AG20443 (cell line): ENCODE results near the gene LRP1B.

Experiments used
- DNase-seq: peaks from one replicate; pipeline ENCODE4 v3.0.0; 2012; ENCODE audit warnings: low spot score, mixed read lengths

LRP1B gene

DNA sequence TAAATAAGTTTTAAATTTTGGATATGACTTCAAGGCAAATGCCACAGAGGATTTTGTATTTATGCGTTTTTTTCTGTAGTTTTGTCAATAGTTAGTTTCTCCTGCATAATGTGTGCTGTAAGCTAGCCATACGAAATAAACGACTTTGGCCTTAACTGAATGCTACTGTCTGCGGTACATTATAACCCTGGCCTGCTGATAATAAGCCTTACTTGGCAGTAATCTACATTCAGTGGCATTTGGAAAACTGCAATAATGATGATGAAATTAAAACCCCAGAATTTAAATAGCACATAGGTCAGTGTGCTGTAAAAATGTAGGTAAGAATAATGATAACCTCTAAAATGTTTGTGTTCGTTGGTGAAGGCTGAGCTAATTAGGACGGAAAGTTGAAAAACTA, 88.8 kb downstream of the LRP1B start:
- no peak for DNase-seq

DNA sequence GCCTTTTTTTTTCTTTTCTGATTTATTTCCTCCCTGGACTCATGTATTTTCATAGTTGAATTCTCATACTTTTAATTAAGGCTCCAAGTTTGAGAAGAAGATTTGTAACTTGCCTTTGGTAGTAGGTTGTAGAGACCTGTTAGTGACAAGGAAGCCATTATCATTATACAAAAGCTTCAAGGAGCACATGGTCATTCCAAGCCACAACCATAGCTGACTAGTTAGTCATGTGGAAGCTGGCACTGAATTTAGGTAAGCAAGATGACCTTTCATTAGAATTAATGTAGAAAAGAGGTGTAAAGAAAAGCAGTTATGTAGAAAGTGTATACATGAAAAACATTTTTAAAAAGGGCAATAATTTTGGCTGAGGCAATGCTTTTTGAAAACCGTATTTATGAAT, 89.7 kb downstream of the LRP1B start:
- no peak for DNase-seq

- DNase-seq: no peak
Observed at GRCh38 chr2:142040556-142040955, 90.3 kb downstream of the LRP1B start.

DNA sequence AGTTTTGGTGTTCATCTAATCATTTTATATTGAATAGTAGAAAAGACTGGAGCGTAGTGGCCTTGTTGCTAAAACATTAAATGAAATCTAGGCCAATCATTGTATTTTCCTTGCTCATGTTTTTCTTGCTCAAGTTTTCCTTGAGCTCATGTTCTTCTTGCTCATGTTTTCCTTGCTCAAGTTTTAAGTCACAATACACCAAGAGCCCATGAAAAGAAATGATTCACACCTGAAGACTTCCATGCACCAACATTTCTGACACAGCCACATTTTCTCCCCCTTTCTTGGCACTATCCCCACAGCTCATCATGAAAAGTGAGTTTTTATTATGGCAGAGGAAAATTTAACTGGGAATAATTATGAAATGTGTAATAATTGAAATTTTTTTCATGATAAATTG, 92.0 kb downstream of the LRP1B start:
- DNase-seq: no peak

GRCh38 chr2:142037744-142038143, 93.1 kb downstream of the LRP1B start:
- no peak for DNase-seq

GRCh38 chr2:142037066-142037465, 93.8 kb downstream of the LRP1B start:
- no peak for DNase-seq

DNA sequence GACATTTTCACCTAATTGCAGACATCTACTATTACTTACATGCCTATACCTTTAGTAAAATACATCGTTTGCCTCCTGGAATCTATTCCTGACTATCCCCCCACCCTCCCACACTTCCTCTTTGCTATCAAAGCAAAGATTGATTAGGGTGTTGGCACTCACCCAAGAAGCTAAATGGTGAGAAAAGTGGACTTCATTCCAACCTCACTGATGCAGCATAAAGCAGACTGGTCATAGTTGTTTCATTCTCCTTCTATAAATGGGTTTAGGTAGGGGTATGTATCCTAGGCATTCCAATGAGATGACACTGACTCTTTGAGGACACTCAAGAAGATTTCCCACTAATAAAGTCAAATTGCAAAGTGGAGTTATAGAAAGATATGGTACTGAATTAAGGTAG, 97.4 kb downstream of the LRP1B start:
- DNase-seq: no peak

DNA sequence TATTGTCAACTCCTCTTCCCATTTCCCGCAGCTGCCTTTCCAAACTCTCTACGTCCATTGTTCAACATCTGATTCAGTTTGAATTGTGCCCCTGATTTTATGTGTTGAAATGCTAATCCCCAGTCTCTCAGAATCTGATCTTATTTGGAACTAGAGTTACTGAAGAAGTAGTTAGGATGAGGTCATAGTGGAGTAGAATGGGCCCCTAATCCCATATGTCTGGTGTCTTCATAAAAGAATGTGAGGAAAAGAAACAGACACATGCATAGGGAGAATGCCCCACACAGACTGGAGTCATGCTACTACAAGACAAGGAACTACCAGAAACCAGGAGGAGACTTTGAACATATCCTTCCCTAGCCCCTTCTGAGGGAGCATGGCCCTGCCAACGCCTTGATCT, 99.2 kb downstream of the LRP1B start:
- DNase-seq: no peak

- no peak for DNase-seq
Observed at GRCh38 chr2:142030735-142031134, 100.1 kb downstream of the LRP1B start.

DNA sequence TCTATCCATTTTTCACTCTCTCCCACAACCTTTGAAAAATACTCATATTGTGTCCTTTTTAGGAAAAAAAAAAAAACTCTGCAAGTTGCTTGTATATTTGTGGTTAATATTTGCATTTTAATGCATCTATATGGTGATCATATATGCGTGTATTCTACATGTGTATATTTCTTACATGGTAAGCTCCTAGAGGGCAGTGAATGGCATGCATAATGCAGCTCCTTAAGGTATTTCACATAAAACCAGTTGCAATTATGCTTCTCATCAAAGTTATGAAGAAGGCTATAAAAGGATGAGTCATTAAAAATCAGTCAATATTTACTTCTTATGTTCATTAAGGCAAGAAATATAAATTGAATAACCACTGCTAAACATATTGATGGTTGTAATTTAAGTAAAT, 100.8 kb downstream of the LRP1B start:
- DNase-seq: no peak

DNA sequence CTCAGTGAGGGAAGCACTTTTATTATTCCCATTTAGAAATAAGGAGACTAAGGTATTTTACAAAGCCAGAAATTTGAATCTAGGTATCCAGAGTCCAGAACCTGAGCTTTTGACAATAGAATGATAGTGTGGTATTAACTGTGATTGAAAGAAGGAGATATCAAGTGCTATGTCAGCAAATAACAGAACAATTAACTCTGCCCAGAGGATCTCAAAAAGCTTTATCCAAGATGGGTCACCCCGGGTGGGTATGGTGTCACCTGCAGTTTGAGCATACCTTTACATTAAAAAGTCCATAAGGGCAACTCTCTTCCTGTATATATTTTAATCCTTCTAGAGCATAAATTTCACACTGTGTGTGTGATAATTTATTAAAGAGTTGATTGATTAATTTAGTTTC, 105.4 kb downstream of the LRP1B start:
- DNase-seq: no peak

DNA sequence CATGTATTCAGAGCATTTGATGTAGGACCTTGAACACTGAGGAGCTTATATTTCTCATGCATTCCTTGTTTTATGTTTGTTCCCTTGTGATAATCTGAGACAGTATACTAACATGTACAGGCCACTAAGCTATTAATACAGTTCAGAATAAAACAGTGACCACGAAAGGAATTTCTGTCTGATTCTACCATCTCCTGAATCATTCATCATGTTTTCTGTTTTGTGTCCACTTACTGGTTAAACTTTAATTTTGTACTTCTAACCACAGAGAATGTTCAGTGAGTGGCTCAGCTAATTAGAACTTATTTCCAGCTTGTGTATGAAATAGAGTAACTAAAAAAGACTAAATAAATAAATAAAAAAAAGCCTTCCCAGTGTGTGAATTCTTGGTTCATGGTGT, 110.4 kb downstream of the LRP1B start:
- DNase-seq: no peak

GRCh38 chr2:142014536-142014935, 116.3 kb downstream of the LRP1B start:
- DNase-seq: no peak

GRCh38 chr2:142012797-142013196, 118.0 kb downstream of the LRP1B start:
- no peak for DNase-seq

DNA sequence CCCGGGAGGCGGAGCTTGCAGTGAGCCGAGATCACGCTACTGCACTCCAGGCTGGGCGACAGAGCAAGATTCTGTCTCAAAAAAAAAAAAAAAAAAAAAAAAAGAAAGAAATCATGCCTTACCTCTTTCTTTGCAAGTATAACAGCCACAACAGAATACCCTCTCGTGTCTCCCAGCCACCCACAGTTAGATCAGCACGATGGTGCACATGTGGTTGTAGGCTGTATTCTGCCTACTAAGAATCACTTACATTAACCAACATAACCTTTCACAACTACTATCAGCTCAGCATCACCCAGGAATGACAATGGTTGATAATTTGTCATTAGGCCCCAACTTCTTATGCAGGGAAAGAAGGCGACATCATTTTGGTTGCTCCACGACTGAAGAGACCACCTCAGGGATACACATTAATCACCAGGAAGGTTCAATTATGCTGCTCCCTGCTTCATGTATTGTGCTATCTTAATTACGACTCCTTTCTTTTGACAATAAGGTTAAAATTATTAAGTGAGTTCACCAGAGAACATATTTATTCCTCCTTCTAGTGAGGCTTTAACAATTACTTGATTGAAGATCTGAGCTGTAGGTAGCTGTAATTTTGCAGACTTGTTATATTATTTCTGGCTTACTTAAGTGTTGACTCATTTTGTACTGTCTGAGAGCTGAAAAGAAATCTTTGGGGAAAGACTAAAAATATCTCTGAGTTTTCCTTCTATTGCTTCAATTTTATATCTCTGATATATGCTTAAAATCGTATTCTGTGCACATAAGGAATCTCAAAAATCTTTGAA, 120.1 kb downstream of the LRP1B start:
- DNase-seq: no peak

GRCh38 chr2:142008135-142008744, 122.6 kb downstream of the LRP1B start:
- no peak for DNase-seq

DNA sequence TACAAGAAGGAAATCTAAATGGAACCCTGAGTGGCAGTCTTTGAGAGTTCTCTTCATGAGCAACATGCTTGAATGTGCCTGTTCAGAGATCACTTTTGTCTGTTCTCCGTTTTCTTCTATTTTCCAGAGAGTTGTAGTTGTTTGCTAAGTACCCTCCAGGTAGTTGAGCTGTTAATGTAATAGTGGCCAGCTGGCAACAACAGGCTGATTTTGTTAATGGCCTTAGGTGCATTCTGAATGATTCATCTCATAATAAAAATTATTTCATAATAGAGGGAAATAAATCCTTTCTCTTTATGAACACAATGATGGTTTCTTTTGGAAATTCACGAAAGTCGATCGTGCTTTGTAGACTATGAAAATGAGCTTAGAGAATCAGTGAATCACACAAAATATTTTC, 136.8 kb downstream of the LRP1B start:
- no peak for DNase-seq

- DNase-seq: no peak
Observed at GRCh38 chr2:141992695-141993094, 138.1 kb downstream of the LRP1B start.

- DNase-seq: no peak
Observed at GRCh38 chr2:141968433-141968832, 162.4 kb downstream of the LRP1B start.

GRCh38 chr2:141967980-141968379, 162.8 kb downstream of the LRP1B start:
- no peak for DNase-seq

GRCh38 chr2:141967503-141967902, 163.3 kb downstream of the LRP1B start:
- DNase-seq: no peak

DNA sequence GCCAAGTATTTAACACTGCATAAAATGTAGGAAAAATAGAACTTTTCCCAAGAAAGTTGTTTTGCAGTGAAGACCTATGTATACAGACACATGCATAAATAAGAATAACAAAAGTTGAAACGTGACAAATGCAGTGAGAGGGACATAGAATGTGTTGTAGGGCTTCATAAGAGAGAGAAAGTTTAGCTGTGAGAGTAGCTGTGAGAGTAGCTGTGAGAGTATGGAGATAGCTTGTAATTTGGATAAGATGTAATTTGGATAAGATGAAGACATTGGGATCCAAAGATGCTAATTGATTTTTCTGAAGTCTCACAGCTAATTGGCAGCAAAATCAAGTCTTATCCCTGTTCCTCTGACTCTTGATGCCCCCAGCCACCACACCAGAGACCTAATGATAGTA, 170.9 kb downstream of the LRP1B start:
- DNase-seq: no peak

DNA sequence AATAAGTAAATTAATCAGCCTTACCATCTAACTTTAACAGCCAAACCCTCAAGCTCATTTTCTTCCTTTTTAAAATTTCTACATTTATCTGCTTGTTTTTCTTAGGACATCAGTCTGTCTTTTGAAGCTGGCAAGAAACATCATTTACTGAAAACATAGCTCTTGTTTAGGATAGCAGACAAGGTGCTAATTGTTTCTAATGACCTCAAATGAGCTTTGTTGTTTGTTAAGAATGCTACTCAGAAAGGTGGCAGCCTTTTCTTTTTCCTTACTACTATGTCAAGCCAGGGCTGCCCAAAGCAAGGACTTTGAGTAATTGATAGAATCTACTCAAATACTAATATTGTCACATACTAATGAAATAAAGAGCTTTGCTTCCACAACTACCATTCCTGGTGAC, 171.8 kb downstream of the LRP1B start:
- no peak for DNase-seq

- DNase-seq: no peak
Observed at GRCh38 chr2:141957827-141958450, 172.9 kb downstream of the LRP1B start.
